Fibroblast of mammary gland (primary cell): Measurements from ENCODE around the gene MYBPH.

ENCODE experiments used
- DNase-seq: peaks from one replicate; pipeline ENCODE4 v3.0.0-alpha.2; 2010; ENCODE audit warnings: low read depth
- H3K4me3 ChIP-seq: 2 replicates; pipeline ENCODE4 v1.5.1; 2011; ENCODE audit warnings: low read depth, mild to moderate bottlenecking, low read length, moderate library complexity; ENCODE audit not compliant: control insufficient read depth
- TF ChIP-seq, protein P1 (sequence below): conservative IDR thresholded peaks from 2 replicates; pipeline ENCODE4 v1.5.1; 2011; ENCODE audit warnings: low read depth, low read length, inconsistent platforms; ENCODE audit not compliant: control insufficient read depth, insufficient read depth

Gene MYBPH

DNA sequence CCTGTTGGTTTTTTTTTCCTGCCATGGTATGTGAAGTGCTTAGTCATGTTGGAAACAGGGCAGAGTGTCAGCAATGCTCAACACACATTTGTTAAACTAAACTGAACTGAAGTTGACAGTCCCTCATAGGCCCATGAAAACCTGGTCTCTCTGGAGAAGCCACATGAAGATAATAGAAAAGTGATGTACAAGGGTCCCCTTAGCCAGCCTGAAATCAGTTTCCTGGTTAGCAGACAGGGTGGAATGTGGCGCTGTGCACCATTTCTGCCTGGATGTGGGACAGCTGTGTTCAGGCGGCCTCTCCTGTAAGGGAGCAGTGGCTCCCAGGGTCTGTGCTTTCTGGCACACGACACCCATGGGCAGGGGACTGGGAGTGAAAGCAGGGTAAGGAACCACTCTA, 20.7 kb upstream of the MYBPH start:
- H3K4me3 ChIP-seq, result no peak overlapping the region
- no peak for DNase-seq
- TF ChIP-seq, protein P1, sequence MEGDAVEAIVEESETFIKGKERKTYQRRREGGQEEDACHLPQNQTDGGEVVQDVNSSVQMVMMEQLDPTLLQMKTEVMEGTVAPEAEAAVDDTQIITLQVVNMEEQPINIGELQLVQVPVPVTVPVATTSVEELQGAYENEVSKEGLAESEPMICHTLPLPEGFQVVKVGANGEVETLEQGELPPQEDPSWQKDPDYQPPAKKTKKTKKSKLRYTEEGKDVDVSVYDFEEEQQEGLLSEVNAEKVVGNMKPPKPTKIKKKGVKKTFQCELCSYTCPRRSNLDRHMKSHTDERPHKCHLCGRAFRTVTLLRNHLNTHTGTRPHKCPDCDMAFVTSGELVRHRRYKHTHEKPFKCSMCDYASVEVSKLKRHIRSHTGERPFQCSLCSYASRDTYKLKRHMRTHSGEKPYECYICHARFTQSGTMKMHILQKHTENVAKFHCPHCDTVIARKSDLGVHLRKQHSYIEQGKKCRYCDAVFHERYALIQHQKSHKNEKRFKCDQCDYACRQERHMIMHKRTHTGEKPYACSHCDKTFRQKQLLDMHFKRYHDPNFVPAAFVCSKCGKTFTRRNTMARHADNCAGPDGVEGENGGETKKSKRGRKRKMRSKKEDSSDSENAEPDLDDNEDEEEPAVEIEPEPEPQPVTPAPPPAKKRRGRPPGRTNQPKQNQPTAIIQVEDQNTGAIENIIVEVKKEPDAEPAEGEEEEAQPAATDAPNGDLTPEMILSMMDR, result no peak

- H3K4me3 ChIP-seq, result no peak overlapping the region
- TF ChIP-seq, protein P1, result no peak
- DNase-seq, result no peak
These were observed 15.3 kb upstream of the MYBPH start for GRCh38 chr1:203190949-203191348.

GRCh38 chr1:203189951-203190352, 14.3 kb upstream of the MYBPH start:
- no peak overlapping the region for H3K4me3 ChIP-seq
- TF ChIP-seq, protein P1, result no peak
- DNase-seq, result peak; percentile 21

DNA sequence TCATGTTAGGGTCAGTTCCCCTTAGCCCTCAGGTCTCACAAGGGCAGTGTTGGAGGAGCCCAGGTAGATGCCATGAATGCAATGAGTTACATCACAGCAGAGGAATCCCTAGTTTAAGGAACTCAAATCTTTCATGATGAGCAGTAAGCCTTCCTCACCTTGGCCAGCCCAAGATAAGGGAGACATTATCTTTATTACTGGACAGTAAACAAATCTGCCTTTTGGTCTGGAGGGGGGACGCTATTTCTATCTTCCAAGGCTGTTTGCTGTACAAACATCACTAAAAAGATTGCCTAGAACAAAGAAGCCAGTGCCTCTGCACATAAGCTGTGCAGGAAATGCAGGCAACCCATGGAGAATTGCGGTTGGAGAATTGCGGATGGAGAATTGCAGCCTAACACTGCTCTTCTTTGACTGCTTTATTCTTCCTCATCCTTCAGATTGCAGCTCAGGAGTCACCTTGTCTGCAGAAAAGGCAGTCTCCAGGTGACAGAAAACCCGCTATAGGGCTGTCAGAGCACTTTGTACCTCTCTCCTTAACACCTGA, 13.1 kb upstream of the MYBPH start:
- DNase-seq, result no peak
- no peak overlapping the region for H3K4me3 ChIP-seq
- TF ChIP-seq, protein P1, result no peak

- TF ChIP-seq, protein P1, result no peak
- no peak overlapping the region for H3K4me3 ChIP-seq
- no peak for DNase-seq
These were observed 12.2 kb upstream of the MYBPH start for GRCh38 chr1:203187689-203188264.

DNA sequence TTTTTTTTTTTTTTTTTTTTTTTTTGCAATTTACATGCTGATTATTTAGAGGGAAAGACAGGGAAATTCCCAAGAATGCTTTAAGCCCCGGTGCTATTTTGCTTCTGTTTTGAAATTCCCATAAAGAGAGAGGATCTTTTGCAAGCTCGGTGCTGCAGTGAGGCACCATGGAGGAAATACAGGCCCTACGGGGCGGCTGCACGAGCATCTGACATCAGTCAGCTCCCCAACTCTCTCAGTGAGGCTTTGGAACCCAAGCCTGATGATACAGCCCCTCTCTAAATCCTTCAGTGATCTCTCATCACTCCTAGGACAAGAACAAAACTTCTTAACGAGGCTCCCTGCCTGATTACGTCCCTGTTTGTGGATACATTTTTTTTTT, 11.7 kb upstream of the MYBPH start:
- no peak overlapping the region for H3K4me3 ChIP-seq
- TF ChIP-seq, protein P1, result no peak
- no peak for DNase-seq
